ENCODE data around the gene DPYD.

DPYD gene

DNA sequence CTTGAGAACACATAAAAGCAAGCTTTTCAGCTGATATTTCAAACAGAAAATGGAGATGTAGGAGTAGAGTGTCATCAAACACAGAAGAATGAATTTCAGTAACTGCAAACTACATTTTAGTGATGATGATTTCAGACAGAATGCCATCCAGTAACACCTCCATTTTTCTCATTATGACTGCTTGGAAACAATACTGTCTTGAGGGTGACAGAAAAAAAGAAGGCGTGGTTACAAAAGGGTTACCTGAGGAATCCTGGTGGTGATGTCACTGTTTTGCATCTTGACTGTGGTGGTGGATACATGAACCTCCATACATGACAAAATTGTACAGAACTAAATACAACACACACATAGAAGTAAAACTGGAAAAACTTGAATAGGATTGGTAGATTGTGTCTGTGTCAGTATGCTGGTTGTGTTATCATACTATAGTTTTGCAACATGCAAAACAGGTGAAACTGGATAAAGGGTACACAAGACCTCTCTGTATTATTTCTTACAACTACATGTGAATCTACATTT, 823.4 kb downstream of the DPYD start:
- DNase-seq (ENCODE audit: extremely low read depth, low read depth) = no peak
- no peak overlapping the region for H3K4me3 ChIP-seq (replicated peaks; ENCODE audit: low read depth, low read length)
- no peak for TF ChIP-seq CTCF (IDR thresholded peaks at IDR 0.05; ENCODE audit: low read depth, low read length, missing control alignments)

- H3K4me3 ChIP-seq (replicated peaks; ENCODE audit: low read depth, low read length) = no peak overlapping the region
- TF ChIP-seq CTCF (IDR thresholded peaks at IDR 0.05; ENCODE audit: low read depth, low read length, missing control alignments) = no peak
- no peak for DNase-seq (ENCODE audit: extremely low read depth, low read depth)
Observed at GRCh38 chr1:97095764-97096163, 825.1 kb downstream of the DPYD start.

GRCh38 chr1:97094247-97094972, 826.4 kb downstream of the DPYD start:
- DNase-seq (ENCODE audit: extremely low read depth, low read depth) = peak; percentile 19
- TF ChIP-seq CTCF (IDR thresholded peaks at IDR 0.05; ENCODE audit: low read depth, low read length, missing control alignments) = no peak
- no peak overlapping the region for H3K4me3 ChIP-seq (replicated peaks; ENCODE audit: low read depth, low read length)

GRCh38 chr1:97093741-97094140, 827.1 kb downstream of the DPYD start:
- H3K4me3 ChIP-seq (replicated peaks; ENCODE audit: low read depth, low read length) = no peak overlapping the region
- TF ChIP-seq CTCF (IDR thresholded peaks at IDR 0.05; ENCODE audit: low read depth, low read length, missing control alignments) = no peak
- DNase-seq (ENCODE audit: extremely low read depth, low read depth) = no peak

- no peak overlapping the region for H3K4me3 ChIP-seq (replicated peaks; ENCODE audit: low read depth, low read length)
Observed at GRCh38 chr1:97092824-97093223, 828.0 kb downstream of the DPYD start.

DNA sequence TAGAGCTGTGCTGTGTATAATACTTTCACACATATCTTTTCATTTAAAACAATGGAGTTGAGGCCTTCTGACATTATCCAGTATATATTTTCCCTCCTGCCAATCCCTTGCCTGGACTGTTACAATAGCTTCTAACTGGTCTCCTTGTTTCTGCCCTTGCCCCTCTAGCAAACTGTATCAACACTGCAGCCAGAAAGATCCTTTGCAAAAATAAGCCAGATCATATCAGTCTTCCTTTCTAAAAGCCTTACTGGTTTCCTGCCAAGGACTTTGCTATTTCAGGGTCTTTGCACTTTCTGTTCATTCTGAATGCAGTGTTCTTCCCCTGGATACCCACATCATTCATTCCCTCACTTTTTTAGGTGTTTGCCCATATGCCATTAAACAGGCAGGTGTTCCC, 829.2 kb downstream of the DPYD start:
- no peak for DNase-seq (ENCODE audit: extremely low read depth, low read depth)
- no peak for TF ChIP-seq CTCF (IDR thresholded peaks at IDR 0.05; ENCODE audit: low read depth, low read length, missing control alignments)
- no peak overlapping the region for H3K4me3 ChIP-seq (replicated peaks; ENCODE audit: low read depth, low read length)

More at GRCh38 chr1:97092824-97093223, 828.0 kb downstream of the DPYD start:
- TF ChIP-seq CTCF (IDR thresholded peaks at IDR 0.05; ENCODE audit: low read depth, low read length, missing control alignments) = no peak
- DNase-seq (ENCODE audit: extremely low read depth, low read depth) = no peak

All from HFF-Myc (cell line).